Osteoblast (primary cell): ENCODE results near the gene SORL1. TPM values are rescaled to one million over a fixed set of nuclear protein-coding genes. Genes with fewer than 3 reads are reported as not detected.

ENCODE experiments used
- DNase-seq: peaks from one replicate; pipeline ENCODE4 v3.0.0; 2011; ENCODE audit warnings: low spot score, mixed read lengths; ENCODE audit not compliant: insufficient read length; ENCODE audit errors: missing footprints
- H2AFZ ChIP-seq: 2 replicates; pipeline ENCODE4 v1.6.0; 2011; ENCODE audit warnings: mild to moderate bottlenecking, low read length
- H3K27ac ChIP-seq: 2 replicates; pipeline ENCODE4 v1.5.1; 2011; ENCODE audit warnings: mild to moderate bottlenecking, low read depth, low read length, moderate library complexity
- H3K27me3 ChIP-seq: 2 replicates; pipeline ENCODE4 v1.6.0; 2012; ENCODE audit warnings: mild to moderate bottlenecking, control low read depth, inconsistent platforms, low read length, moderate library complexity; ENCODE audit not compliant: insufficient read depth
- H3K36me3 ChIP-seq: 2 replicates; pipeline ENCODE4 v1.5.1; 2011; ENCODE audit warnings: mild to moderate bottlenecking, low read length, control low read depth, moderate library complexity; ENCODE audit not compliant: insufficient read depth
- H3K4me1 ChIP-seq: 2 replicates; pipeline ENCODE4 v1.5.1; 2011; ENCODE audit warnings: mild to moderate bottlenecking, low read length, control low read depth, moderate library complexity; ENCODE audit not compliant: insufficient read depth
- H3K4me2 ChIP-seq: 2 replicates; pipeline ENCODE4 v1.6.0; 2011; ENCODE audit warnings: mild to moderate bottlenecking, low read length; ENCODE audit not compliant: insufficient read depth
- H3K4me3 ChIP-seq: fragments of 200-600 bp; sonication (generic); 3 replicates; pipeline ENCODE4 v1.5.1; 2012; ENCODE audit warnings: mild to moderate bottlenecking, low read length, inconsistent platforms; ENCODE audit not compliant: insufficient read depth
- H3K79me2 ChIP-seq: 2 replicates; pipeline ENCODE4 v1.6.0; 2012; ENCODE audit warnings: mild to moderate bottlenecking, low read length, control low read depth, inconsistent platforms; ENCODE audit not compliant: insufficient read depth
- H3K9me3 ChIP-seq: 2 replicates; pipeline ENCODE4 v1.5.1; 2011; ENCODE audit warnings: low read depth, low read length, control low read depth
- H4K20me1 ChIP-seq: 2 replicates; pipeline ENCODE4 v1.6.0; 2012; ENCODE audit warnings: mild to moderate bottlenecking, low read length, control low read depth; ENCODE audit not compliant: insufficient read depth
- CTCF ChIP-seq: IDR thresholded peaks from 2 replicates; pipeline ENCODE4 v1.5.1; 2011; ENCODE audit warnings: mild to moderate bottlenecking, low read depth, low read length, moderate library complexity; ENCODE audit errors: extremely low read depth
- total RNA-seq: library from RNA; depleted of rRNA; stranded (reverse); fragments of >200 nt; gene quantifications from 2 replicates; pipeline ENCODE4 v1.2.3, GENCODE V29; 2012

SORL1 gene
- total RNA-seq, 1 donor = 0.36 TPM

GRCh38 chr11:121576531-121576930 is 124.4 kb downstream of the SORL1 start:
- Histone ChIP-seq H3K4me3 (no peak overlapping the region), H3K4me2 (no peak overlapping the region), H2AFZ (no peak overlapping the region), H4K20me1 (no peaks in the 10 kb centered on the region), H3K4me1 (no peaks in the 10 kb centered on the region), H3K9me3 (no peaks in the 10 kb centered on the region), H3K79me2 (no peaks in the 10 kb centered on the region), H3K27ac (no peak overlapping the region), H3K36me3 (no peaks in the 10 kb centered on the region), H3K27me3 (peaks cover 39% of the 10 kb centered on the region)
- DNase-seq = no peak
- TF ChIP-seq CTCF = no peak

- H3K4me1 ChIP-seq = no peaks in the 10 kb centered on the region
- no peak overlapping the region for H2AFZ ChIP-seq
- no peak for DNase-seq
- H3K27ac ChIP-seq = no peak overlapping the region
- H3K27me3 ChIP-seq = peaks cover 43% of the 10 kb centered on the region
- no peaks in the 10 kb centered on the region for H3K9me3 ChIP-seq
- no peaks in the 10 kb centered on the region for H3K36me3 ChIP-seq
- H4K20me1 ChIP-seq = no peaks in the 10 kb centered on the region
- H3K4me2 ChIP-seq = no peak overlapping the region
- no peak for TF ChIP-seq CTCF
- H3K4me3 ChIP-seq = no peak overlapping the region
- no peaks in the 10 kb centered on the region for H3K79me2 ChIP-seq
Measured at GRCh38 chr11:121577106-121577848, 125.2 kb downstream of the SORL1 start.

GRCh38 chr11:121578251-121578976 is 126.3 kb downstream of the SORL1 start:
- H4K20me1 ChIP-seq = no peaks in the 10 kb centered on the region
- no peak for DNase-seq
- no peak overlapping the region for H3K27ac ChIP-seq
- no peaks in the 10 kb centered on the region for H3K9me3 ChIP-seq
- H3K36me3 ChIP-seq = no peaks in the 10 kb centered on the region
- H3K4me3 ChIP-seq = no peak overlapping the region
- no peak overlapping the region for H2AFZ ChIP-seq
- peaks cover 42% of the 10 kb centered on the region for H3K27me3 ChIP-seq
- H3K79me2 ChIP-seq = no peaks in the 10 kb centered on the region
- no peaks in the 10 kb centered on the region for H3K4me1 ChIP-seq
- H3K4me2 ChIP-seq = no peak overlapping the region
- TF ChIP-seq CTCF = no peak

- Histone ChIP-seq H3K9me3 (no peaks in the 10 kb centered on the region), H3K4me1 (no peaks in the 10 kb centered on the region)
Measured at GRCh38 chr11:121580154-121580553, 128.0 kb downstream of the SORL1 start.

More at GRCh38 chr11:121580154-121580553, 128.0 kb downstream of the SORL1 start:
- Histone ChIP-seq H3K4me3 (no peak overlapping the region), H3K27ac (no peak overlapping the region), H3K36me3 (no peaks in the 10 kb centered on the region), H4K20me1 (no peaks in the 10 kb centered on the region), H2AFZ (no peak overlapping the region), H3K4me2 (no peak overlapping the region), H3K27me3 (peaks cover 36% of the 10 kb centered on the region), H3K79me2 (no peaks in the 10 kb centered on the region)
- DNase-seq = no peak
- TF ChIP-seq CTCF = no peak
